Left colon (tissue), 2 donors: ENCODE measurements around the gene UPF1. TPM values are rescaled to one million over a fixed set of nuclear protein-coding genes. Genes with fewer than 3 reads are reported as not detected.
"Not testable (repeated sequence)": the region's sequence is repeated elsewhere in the genome, so short reads cannot be mapped to it uniquely, and the experiment has no call there.

Experiments
- ATAC-seq: fragments of 200-7000 bp; cut with Tn5 transposase; one replicate; pipeline ENCODE4 v1.9.1; 2020; ENCODE audit warnings: mild to moderate bottlenecking, moderate library complexity
- DNase-seq, 2 donors: peaks; one replicate each; pipeline ENCODE4 v3.0.0-alpha.2; 2020
- intact Hi-C, 2 donors: fragments of 100-400 bp; cut with DNase I in 1 of 2; cut with micrococcal nuclease in 1 of 2; formaldehyde crosslinking; loops; one replicate each; pipeline versions ENCODE4 v1.11.2 to v1.14.0; 2022; cut with DNase I, micrococcal nuclease
- total RNA-seq, 2 donors: library from RNA; stranded (reverse); fragmentation: NEBNext Ultra II Directional; extraction: Animal tissue kit (Norgen Biotek cat#: 25700); gene quantifications; one replicate each; pipeline ENCODE4 v1.2.1, GENCODE V29; 2021
- donor health status: DM: no; HTN: no; CAD: no.
- donor health status: DM: yes; HTN: yes; CAD: no.

The UPF1 gene
- total RNA-seq, 2 donors from 2014 or later = 67.6 to 81.8 TPM

GRCh38 chr19:18796239-18796638 is 35.5 kb upstream of the UPF1 start:
- no peak for ATAC-seq
- DNase-seq = no peak
- intact Hi-C loops = no loop called here

- intact Hi-C loops = no loop called here
- peak; percentile 92 for ATAC-seq
- peak; percentile 43 to 52 for DNase-seq
Observed at GRCh38 chr19:18798384-18799352, 33.1 kb upstream of the UPF1 start.

- ATAC-seq (no peak), DNase-seq (no peak)
- intact Hi-C loops = no loop called here
Observed at GRCh38 chr19:18799389-18799970, 32.3 kb upstream of the UPF1 start.

GRCh38 chr19:18800079-18800478 is 31.7 kb upstream of the UPF1 start:
- no peak for ATAC-seq
- intact Hi-C loops = no loop called here

GRCh38 chr19:18800636-18801035 is 31.1 kb upstream of the UPF1 start:
- intact Hi-C loops = no loop called here
- ATAC-seq = no peak
- no peak for DNase-seq

More at GRCh38 chr19:18800079-18800478, 31.7 kb upstream of the UPF1 start:
- DNase-seq = no peak

- ATAC-seq (no peak), DNase-seq (no peak)
- intact Hi-C loops = no loop called here
Observed at GRCh38 chr19:18802354-18802753, 29.4 kb upstream of the UPF1 start.

- intact Hi-C loops = no loop called here
- ATAC-seq = no peak
Observed at GRCh38 chr19:18803550-18804138, 28.1 kb upstream of the UPF1 start.

GRCh38 chr19:18804139-18804601 is 27.6 kb upstream of the UPF1 start:
- DNase-seq (no peak), ATAC-seq (no peak)
- intact Hi-C loops = no loop called here

More at GRCh38 chr19:18803550-18804138, 28.1 kb upstream of the UPF1 start:
- no peak for DNase-seq

- intact Hi-C loops = no loop called here
- DNase-seq (no peak), ATAC-seq (no peak)
Observed at GRCh38 chr19:18804643-18805042, 27.1 kb upstream of the UPF1 start.

- intact Hi-C loops = no loop called here
- ATAC-seq (no peak), DNase-seq (no peak)
Observed at GRCh38 chr19:18807861-18808331, 23.9 kb upstream of the UPF1 start.

GRCh38 chr19:18809149-18809868 is 22.4 kb upstream of the UPF1 start:
- DNase-seq (peak in 1 of 2 donors; percentile 44), ATAC-seq (no peak)
- intact Hi-C loops = no loop called here

- DNase-seq, ATAC-seq, intact Hi-C loops: not testable (repeated sequence)
Observed at GRCh38 chr19:18811638-18812037, 20.1 kb upstream of the UPF1 start.

- no peak for DNase-seq
- ATAC-seq = no peak
Observed at GRCh38 chr19:18814063-18814462, 17.7 kb upstream of the UPF1 start.

GRCh38 chr19:18815673-18816072 is 16.1 kb upstream of the UPF1 start:
- DNase-seq (no peak), ATAC-seq (no peak)
- intact Hi-C loops = no loop called here

More at GRCh38 chr19:18814063-18814462, 17.7 kb upstream of the UPF1 start:
- intact Hi-C loops = no loop called here

- DNase-seq, intact Hi-C loops, ATAC-seq: not testable (repeated sequence)
Observed at GRCh38 chr19:18816645-18817044, 15.1 kb upstream of the UPF1 start.

GRCh38 chr19:18817574-18817973 is 14.2 kb upstream of the UPF1 start:
- DNase-seq = no peak
- intact Hi-C loops = no loop called here
- no peak for ATAC-seq

GRCh38 chr19:18828786-18829185 is 3.0 kb upstream of the UPF1 start:
- ATAC-seq = no peak
- no peak for DNase-seq
- intact Hi-C loops = no loop called here

- no peak for ATAC-seq
- no peak for DNase-seq
- intact Hi-C loops = no loop called here
Observed at GRCh38 chr19:18830488-18830887, 1.3 kb upstream of the UPF1 start.
